Measurements from ENCODE around the gene SLC26A9. TPM values are rescaled to one million over a fixed set of nuclear protein-coding genes. Genes with fewer than 3 reads are reported as not detected.
A peak's percentile ranks its signal among the peaks of the same experiment; 100 is the strongest.

The SLC26A9 gene
- total and polyA plus RNA-seq, 7 experiments from 2014 or later = not detected

- Mint-ChIP-seq H3K4me3 (no peak overlapping the region), H3K9me3 (no peaks in the 10 kb centered on the region), H3K27me3 (peaks cover 0 to 28% (median 17%) of the 10 kb centered on the region in 5 donors), H3K4me1 (peaks cover 0 to 11% (median 0%) of the 10 kb centered on the region in 7 donors), H3K27ac (peak overlapping the region in 1 of 9 donors; percentile 81), H3K36me3 (no peaks in the 10 kb centered on the region)
- Histone ChIP-seq H3K27ac (ENCODE audit: low read depth, low read length) (no peak overlapping the region), H3K36me3 (ENCODE audit: control insufficient read depth in 2 of 3, insufficient read depth in 3 of 3, low read length in 3 of 3) (no peaks in the 10 kb centered on the region), H3K27me3 (ENCODE audit: control insufficient read depth in 2 of 2, insufficient read depth in 2 of 2, low read length in 2 of 2) (no peaks in the 10 kb centered on the region), H3K9me3 (ENCODE audit: control insufficient read depth in 2 of 3, low read length in 3 of 3) (no peaks in the 10 kb centered on the region), H3K4me1 (ENCODE audit: control insufficient read depth in 2 of 2, insufficient read depth in 2 of 2, low read length in 2 of 2) (no peaks in the 10 kb centered on the region), H3K4me3 (ENCODE audit: low read length) (no peak overlapping the region)
- peak; percentile 46 for ATAC-seq
- DNase-seq = peak in 1 of 9 donors; percentile 33
- POLR2A ChIA-PET = interaction anchor here (0.6 kb wide), 1 partner anchor 121 kb away, joined by 4 read pairs; no protein-coding TSS in a partner anchor
- CTCF ChIA-PET = no interaction called here
- intact Hi-C loops (cut with micrococcal nuclease) = no loop called here
Observed at GRCh38 chr1:205961405-205961804, 18.1 kb upstream of the SLC26A9 start.

GRCh38 chr1:205959789-205960188 lies 16.5 kb upstream of the SLC26A9 start:
- H3K4me3 Mint-ChIP-seq = no peak overlapping the region
- no peaks in the 10 kb centered on the region for H3K36me3 Mint-ChIP-seq
- DNase-seq (no peak), ATAC-seq (no peak)
- CTCF ChIA-PET = interaction anchor here (1.8 kb wide), 1 partner anchor 17 kb away, joined by 9 read pairs; no protein-coding TSS in a partner anchor
- POLR2A ChIA-PET = no interaction called here
- intact Hi-C loops (cut with micrococcal nuclease) = no loop called here
- no peak overlapping the region for H3K4me3 ChIP-seq (ENCODE audit: low read length)
- H3K4me1 ChIP-seq (ENCODE audit: control insufficient read depth in 2 of 2, insufficient read depth in 2 of 2, low read length in 2 of 2) = no peaks in the 10 kb centered on the region
- peaks cover 0 to 11% (median 0%) of the 10 kb centered on the region in 7 donors for H3K4me1 Mint-ChIP-seq
- H3K27me3 ChIP-seq (ENCODE audit: control insufficient read depth in 2 of 2, insufficient read depth in 2 of 2, low read length in 2 of 2) = no peaks in the 10 kb centered on the region
- H3K27me3 Mint-ChIP-seq = peaks cover 4 to 32% (median 18%) of the 10 kb centered on the region in 5 donors
- no peaks in the 10 kb centered on the region for H3K36me3 ChIP-seq (ENCODE audit: control insufficient read depth in 2 of 3, insufficient read depth in 3 of 3, low read length in 3 of 3)
- no peak overlapping the region for H3K27ac ChIP-seq (ENCODE audit: low read depth, low read length)
- H3K27ac Mint-ChIP-seq = no peak overlapping the region
- no peaks in the 10 kb centered on the region for H3K9me3 Mint-ChIP-seq
- H3K9me3 ChIP-seq (ENCODE audit: control insufficient read depth in 2 of 3, low read length in 3 of 3) = no peaks in the 10 kb centered on the region

- H3K4me1 Mint-ChIP-seq = peaks cover 0 to 5% (median 0%) of the 10 kb centered on the region in 7 donors
- CTCF ChIA-PET = no interaction called here
- DNase-seq = no peak
- Histone ChIP-seq H3K27ac (ENCODE audit: low read depth, low read length) (no peak overlapping the region), H3K4me1 (ENCODE audit: control insufficient read depth in 2 of 2, insufficient read depth in 2 of 2, low read length in 2 of 2) (no peaks in the 10 kb centered on the region), H3K4me3 (ENCODE audit: low read length) (no peak overlapping the region), H3K9me3 (ENCODE audit: control insufficient read depth in 2 of 3, low read length in 3 of 3) (no peaks in the 10 kb centered on the region), H3K36me3 (ENCODE audit: control insufficient read depth in 2 of 3, insufficient read depth in 3 of 3, low read length in 3 of 3) (no peaks in the 10 kb centered on the region), H3K27me3 (ENCODE audit: control insufficient read depth in 2 of 2, insufficient read depth in 2 of 2, low read length in 2 of 2) (no peaks in the 10 kb centered on the region)
- no peak for ATAC-seq
- H3K9me3 Mint-ChIP-seq = peaks cover 0 to 2% (median 0%) of the 10 kb centered on the region in 11 donors
- H3K27ac Mint-ChIP-seq = no peak overlapping the region
- intact Hi-C loops (cut with micrococcal nuclease) = no loop called here
- H3K27me3 Mint-ChIP-seq = peaks cover 4 to 43% (median 18%) of the 10 kb centered on the region in 5 donors
- H3K4me3 Mint-ChIP-seq = no peak overlapping the region
- POLR2A ChIA-PET = no interaction called here
- no peaks in the 10 kb centered on the region for H3K36me3 Mint-ChIP-seq
Observed at GRCh38 chr1:205955499-205955898, 12.2 kb upstream of the SLC26A9 start.

- Histone ChIP-seq H3K36me3 (ENCODE audit: control insufficient read depth in 2 of 3, insufficient read depth in 3 of 3, low read length in 3 of 3) (no peaks in the 10 kb centered on the region), H3K9me3 (ENCODE audit: control insufficient read depth in 2 of 3, low read length in 3 of 3) (no peaks in the 10 kb centered on the region), H3K4me3 (ENCODE audit: low read length) (no peak overlapping the region), H3K27ac (ENCODE audit: low read depth, low read length) (no peak overlapping the region), H3K4me1 (ENCODE audit: control insufficient read depth in 2 of 2, insufficient read depth in 2 of 2, low read length in 2 of 2) (no peaks in the 10 kb centered on the region), H3K27me3 (ENCODE audit: control insufficient read depth in 2 of 2, insufficient read depth in 2 of 2, low read length in 2 of 2) (no peaks in the 10 kb centered on the region)
- Mint-ChIP-seq H3K36me3 (no peaks in the 10 kb centered on the region), H3K9me3 (peaks cover 0 to 2% (median 0%) of the 10 kb centered on the region in 11 donors), H3K4me3 (no peak overlapping the region), H3K27ac (no peak overlapping the region), H3K27me3 (peaks cover 4 to 43% (median 17%) of the 10 kb centered on the region in 5 donors), H3K4me1 (peaks cover 0 to 5% (median 0%) of the 10 kb centered on the region in 7 donors)
- POLR2A ChIA-PET = no interaction called here
- intact Hi-C loops (cut with micrococcal nuclease) = no loop called here
- no peak for DNase-seq
- CTCF ChIA-PET = no interaction called here
- no peak for ATAC-seq
Observed at GRCh38 chr1:205954819-205955404, 11.7 kb upstream of the SLC26A9 start.

GRCh38 chr1:205951746-205952145 lies 8.5 kb upstream of the SLC26A9 start:
- Mint-ChIP-seq H3K27me3 (peaks cover 4 to 27% (median 5%) of the 10 kb centered on the region in 5 donors), H3K36me3 (no peaks in the 10 kb centered on the region), H3K9me3 (peaks cover 0 to 2% (median 0%) of the 10 kb centered on the region in 11 donors), H3K4me1 (peaks cover 0 to 3% (median 0%) of the 10 kb centered on the region in 7 donors), H3K27ac (no peak overlapping the region), H3K4me3 (no peak overlapping the region)
- no peaks in the 10 kb centered on the region for H3K36me3 ChIP-seq (ENCODE audit: control insufficient read depth in 2 of 3, insufficient read depth in 3 of 3, low read length in 3 of 3)
- no peak for ATAC-seq
- ChIA-PET POLR2A (interaction anchor here (0.6 kb wide), 1 partner anchor 320 kb away, joined by 3 read pairs; no protein-coding TSS in a partner anchor), CTCF (no interaction called here)
- no peaks in the 10 kb centered on the region for H3K27me3 ChIP-seq (ENCODE audit: control insufficient read depth in 2 of 2, insufficient read depth in 2 of 2, low read length in 2 of 2)
- DNase-seq = no peak
- no peaks in the 10 kb centered on the region for H3K9me3 ChIP-seq (ENCODE audit: control insufficient read depth in 2 of 3, low read length in 3 of 3)
- no peak overlapping the region for H3K27ac ChIP-seq (ENCODE audit: low read depth, low read length)
- no peaks in the 10 kb centered on the region for H3K4me1 ChIP-seq (ENCODE audit: control insufficient read depth in 2 of 2, insufficient read depth in 2 of 2, low read length in 2 of 2)
- no peak overlapping the region for H3K4me3 ChIP-seq (ENCODE audit: low read length)
- intact Hi-C loops (cut with micrococcal nuclease) = no loop called here

- Mint-ChIP-seq H3K9me3 (peaks cover 0 to 2% (median 0%) of the 10 kb centered on the region in 11 donors), H3K27me3 (peaks cover 4 to 29% (median 10%) of the 10 kb centered on the region in 5 donors), H3K4me3 (no peak overlapping the region), H3K27ac (no peak overlapping the region), H3K4me1 (peaks cover 0 to 3% (median 0%) of the 10 kb centered on the region in 7 donors), H3K36me3 (no peaks in the 10 kb centered on the region)
- intact Hi-C loops (cut with micrococcal nuclease) = no loop called here
- ATAC-seq = peak; percentile 67
- Histone ChIP-seq H3K4me1 (ENCODE audit: control insufficient read depth in 2 of 2, insufficient read depth in 2 of 2, low read length in 2 of 2) (no peaks in the 10 kb centered on the region), H3K27ac (ENCODE audit: low read depth, low read length) (no peak overlapping the region), H3K9me3 (ENCODE audit: control insufficient read depth in 2 of 3, low read length in 3 of 3) (no peaks in the 10 kb centered on the region), H3K4me3 (ENCODE audit: low read length) (no peak overlapping the region), H3K36me3 (ENCODE audit: control insufficient read depth in 2 of 3, insufficient read depth in 3 of 3, low read length in 3 of 3) (no peaks in the 10 kb centered on the region), H3K27me3 (ENCODE audit: control insufficient read depth in 2 of 2, insufficient read depth in 2 of 2, low read length in 2 of 2) (no peaks in the 10 kb centered on the region)
- CTCF ChIA-PET = no interaction called here
- DNase-seq = no peak
- POLR2A ChIA-PET = no interaction called here
Observed at GRCh38 chr1:205950826-205951549, 7.7 kb upstream of the SLC26A9 start.

Measured in naive thymus-derived CD4-positive, alpha-beta T cell (primary cell).